ENCODE data around the gene PSORS1C2.
A peak's percentile ranks its signal among the peaks of the same experiment; 100 is the strongest.

The PSORS1C2 gene

DNA sequence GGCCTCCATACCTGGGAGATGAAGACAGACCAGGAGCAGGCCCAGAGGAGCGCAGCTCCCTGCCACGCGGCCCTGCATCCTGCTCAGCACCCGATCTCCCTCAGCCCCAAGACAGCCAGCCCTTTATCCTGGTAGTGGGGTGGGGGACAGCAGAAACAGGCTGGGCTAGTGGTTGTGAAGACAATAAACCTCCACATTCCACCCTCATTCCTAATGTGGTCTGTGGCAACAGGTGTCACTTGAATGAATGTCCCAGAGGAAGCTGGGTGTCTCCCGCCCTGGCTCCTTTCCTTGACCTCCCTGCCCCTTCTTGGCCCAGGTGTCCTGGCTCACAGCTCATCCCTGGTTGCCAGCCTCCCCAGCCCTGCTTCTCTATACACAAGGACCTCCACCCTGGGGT, 26.4 kb downstream of the PSORS1C2 start, which contains the start of gene C6orf15:
C6orf15 (minus strand) TSS at position 98 of the 400 bp plus-strand sequence; CDS start at position 78, 20 bp downstream.
- DNase-seq, result no peak

DNA sequence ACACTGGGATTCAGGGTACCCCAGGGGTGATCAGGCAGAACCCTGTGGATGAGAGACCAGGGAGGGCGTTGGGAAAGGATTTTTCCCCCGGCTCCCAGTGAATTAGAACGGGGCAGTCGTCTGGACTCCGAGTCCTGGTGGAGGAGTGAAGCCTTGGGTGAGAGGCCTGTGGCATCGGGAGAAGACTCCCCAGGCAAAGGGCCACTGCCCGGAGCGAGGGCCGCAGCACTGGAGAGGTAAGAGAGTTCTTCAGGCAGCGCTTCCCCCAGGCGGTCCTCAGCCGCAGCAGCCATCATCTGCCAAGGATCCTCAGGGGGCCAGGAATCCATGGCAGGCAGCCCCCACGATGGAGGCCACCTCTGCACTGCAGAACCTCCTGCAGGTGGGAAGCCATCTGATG, 27.2 kb downstream of the PSORS1C2 start:
- no peak for DNase-seq

DNA sequence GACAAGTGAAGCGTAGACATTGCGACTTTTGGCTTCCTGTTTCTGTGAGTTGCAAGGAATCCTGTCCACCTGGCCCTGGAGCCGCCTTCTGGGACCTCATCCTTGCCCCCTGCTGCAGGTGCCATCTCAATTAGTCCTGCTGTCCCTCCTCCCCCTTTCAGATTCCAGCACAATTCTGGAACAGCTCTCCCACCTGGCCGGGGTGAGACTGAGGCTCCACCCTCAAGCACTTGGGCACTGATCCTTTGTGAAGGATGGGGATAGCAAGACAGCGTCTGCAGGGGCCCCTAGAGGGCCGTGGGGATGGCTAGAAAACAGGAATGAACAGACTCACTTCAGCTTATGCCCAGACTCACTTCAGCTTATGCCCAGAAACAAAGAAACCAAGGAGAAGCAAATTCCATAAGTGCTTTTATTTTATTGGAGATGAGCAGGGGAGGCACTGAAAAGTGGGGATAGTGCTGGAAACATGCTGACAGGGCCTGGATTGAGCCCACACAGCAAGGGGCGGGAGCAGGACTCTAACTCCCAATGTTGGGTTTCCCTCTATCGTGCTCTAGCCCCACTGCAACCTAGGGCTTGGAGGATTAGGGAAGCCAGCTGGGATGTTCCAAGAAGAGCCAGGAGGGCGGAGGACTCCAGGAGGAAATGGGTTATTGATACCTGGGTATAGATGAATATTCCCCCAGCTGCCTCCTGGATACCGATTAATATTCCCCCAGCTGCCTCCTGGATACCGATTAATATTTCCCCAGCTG, 27.9 kb downstream of the PSORS1C2 start:
- DNase-seq, result no peak

DNA sequence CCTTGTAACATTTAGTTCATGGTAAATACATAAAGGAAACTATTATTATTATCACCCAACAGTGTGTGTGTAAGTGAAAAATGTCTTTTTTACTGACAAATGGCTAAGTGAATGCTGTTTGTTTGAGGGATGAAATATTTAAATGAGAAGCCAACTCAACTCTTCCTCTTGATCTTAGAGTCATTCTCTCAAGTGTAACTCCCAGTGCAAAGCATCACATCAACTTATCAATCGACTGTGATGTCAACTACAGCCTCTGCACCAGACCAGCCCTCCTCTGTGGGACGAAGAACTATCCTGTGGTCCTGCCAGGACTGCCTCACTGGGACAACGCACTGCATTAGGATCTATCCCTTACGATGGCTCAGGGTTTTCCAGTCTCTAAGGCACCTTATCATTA, 31.8 kb downstream of the PSORS1C2 start:
- DNase-seq, result no peak

DNA sequence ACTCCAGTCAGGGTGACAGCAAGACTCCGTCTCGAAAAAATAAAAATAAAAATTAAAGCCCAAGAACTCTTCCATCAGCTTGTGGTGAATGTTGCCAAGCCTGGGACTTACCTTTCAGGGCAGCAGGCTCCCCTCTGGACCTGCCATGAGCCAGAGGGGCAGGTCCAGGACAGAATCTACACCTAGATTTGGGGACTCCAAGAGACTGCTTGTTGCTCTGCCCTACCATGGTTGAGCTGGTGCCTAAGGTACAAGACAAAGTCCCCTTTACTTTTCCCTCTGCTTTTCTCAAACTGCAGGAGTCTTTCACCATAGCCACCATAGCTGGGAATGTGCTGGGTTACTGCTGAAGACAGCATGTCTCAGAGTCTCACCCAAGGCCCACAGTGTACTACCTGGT, 35.7 kb downstream of the PSORS1C2 start:
- DNase-seq, result no peak

DNA sequence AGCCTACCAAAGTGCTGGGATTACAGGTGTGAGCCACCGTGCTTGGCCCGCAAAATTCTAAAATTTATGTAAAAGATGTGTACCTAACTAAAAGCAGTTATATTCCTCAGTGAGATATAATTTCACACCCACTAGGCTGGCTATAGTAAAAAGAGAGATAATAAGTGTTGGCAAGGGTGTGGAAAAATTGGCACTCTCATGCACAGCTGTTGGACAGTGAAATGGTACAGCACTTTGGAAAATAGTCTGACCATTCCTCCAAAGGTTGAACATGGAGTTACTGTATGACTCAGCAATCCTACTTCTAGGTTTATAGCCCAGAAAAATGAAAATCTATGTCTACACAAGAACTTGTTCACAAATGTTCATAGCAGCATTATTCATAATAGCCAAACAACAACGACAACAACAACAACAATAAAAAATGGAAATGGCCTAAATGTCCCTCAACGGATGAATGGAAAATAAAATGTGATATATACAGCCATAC, 40.4 kb downstream of the PSORS1C2 start:
- DNase-seq, result no peak

DNA sequence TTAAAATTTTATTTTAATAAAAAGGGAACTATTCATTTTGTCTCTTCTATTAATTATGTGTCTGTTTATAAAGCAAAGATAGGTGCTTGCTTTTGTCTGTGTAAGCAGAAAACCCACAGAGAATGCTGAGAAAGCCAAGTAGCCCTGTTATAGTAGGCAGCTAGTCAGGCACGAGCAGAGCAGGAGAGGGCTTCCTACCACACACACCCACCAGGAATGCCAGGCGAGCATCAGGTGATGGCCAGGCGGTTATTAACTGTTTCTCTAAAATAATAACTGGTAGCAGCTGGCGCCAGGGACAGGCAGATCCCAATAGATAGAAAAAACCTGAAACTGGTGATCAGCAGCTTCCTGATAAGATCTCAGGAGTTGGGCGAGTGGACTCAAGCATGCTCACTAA, 42.2 kb downstream of the PSORS1C2 start:
- no peak for DNase-seq

DNA sequence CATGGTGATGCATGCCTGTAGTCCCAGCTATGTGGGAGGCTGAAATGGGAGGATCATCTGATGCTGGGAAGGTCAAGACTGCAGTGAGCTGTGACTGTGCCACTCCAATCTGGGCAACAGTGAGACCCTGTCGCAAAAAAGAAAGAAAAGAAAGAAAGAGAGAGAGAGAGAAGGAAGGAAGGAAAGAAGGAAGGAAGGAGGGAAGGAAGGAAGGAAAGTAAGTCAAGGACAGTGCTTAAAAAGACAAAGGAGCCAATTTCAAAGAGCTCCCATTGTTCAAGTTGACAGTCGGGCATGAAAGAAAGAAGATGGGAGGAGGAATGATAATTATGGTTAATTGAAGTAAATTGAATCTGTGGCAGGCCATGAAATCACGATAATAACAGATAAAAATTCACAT, 42.7 kb downstream of the PSORS1C2 start:
- no peak for DNase-seq

DNA sequence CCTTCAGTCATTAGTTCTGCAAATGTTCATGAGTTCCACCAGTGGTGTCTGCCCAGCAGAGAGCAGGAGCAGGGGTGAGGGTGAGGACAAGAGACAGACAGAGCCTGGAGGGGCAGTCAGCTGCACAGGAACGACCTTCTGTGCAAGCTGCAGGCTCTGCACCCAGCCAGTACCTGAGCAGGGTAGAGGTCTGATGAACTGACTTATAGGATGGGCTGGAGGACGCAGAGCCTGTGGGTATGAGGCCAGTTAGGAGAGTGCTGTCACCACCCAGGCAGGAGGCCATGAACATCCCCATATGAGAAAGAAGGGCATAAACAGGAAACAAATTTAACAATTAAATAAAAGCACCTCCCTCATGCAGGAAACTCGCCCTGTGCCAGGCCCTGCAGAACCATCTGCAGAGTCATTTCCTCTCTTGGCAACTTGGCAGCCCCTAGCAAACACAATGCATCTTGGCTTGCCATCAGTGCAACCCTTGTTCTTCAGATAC, 44.4 kb downstream of the PSORS1C2 start:
- peak; percentile 35 to 37 for DNase-seq

DNA sequence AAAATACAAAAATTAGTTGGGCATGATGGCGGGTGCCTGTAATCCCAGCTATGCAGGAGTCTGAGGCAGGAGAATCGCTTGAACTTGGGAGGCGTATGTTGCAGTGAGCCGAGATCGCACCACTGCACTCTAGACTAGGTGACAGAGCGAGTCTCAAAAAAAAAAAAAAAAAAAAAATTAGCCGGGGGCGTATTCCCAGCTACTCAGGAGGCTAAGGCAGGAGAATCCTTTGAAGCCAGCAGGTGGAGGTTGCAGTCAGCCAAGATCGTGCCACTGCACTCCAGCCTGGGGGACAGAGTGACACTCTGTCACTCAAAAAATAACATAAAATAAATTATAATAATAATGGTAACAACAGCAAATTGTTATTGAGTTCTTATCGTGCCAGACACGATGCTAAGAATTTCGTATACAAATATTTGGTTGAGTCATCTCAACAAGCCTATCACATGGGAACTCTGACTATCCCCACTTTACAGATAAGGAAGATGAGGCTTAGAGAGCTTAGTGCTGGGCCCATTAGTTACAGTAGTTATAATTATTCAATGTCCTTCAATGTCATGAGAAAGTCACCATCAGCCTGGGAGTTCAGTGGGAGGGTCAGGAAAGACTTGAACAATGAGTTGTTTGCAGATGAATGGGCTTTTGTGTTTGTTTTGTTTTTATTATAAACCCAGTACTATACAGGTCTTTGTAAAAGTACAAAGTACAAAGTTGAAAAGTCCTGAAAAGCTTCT, 45.9 kb downstream of the PSORS1C2 start:
- no peak for DNase-seq

DNA sequence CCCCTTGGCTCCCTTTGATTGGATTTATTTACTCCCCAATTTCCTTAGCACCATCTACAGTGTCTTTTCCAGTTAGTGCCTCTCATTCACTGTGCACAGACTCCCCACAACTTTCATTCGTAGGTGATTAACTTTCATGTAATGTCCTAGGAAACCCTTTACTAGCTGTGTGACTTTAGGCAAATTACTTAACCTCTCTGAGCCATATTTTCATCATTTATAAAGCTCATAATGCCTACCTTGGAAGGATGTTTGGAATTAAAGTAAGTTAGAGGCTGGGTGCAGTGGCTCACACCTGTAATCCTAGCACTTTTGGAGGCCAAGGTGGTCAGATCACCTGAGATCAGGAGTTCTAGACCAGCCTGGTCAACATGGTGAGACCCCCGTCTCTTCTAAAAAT, 46.6 kb downstream of the PSORS1C2 start:
- no peak for DNase-seq

DNA sequence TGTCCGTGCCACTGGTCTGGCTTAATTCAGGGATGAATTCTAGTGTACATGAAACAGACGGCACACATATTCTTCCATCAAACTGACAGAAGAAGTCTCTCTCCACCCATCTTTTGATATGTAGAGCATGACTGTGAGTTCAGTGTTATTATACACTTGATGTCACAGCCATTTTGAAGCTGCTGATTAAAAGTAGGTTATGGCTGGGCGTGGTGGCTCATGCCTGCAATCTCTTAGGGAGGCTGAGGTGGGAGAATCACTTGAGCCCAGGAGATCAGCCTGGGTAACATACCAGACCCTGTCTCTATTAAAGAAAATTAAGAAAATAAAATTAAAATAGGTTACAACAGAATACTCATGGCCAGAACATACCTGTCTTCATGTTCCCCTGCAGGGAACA, 47.2 kb downstream of the PSORS1C2 start:
- no peak for DNase-seq

DNA sequence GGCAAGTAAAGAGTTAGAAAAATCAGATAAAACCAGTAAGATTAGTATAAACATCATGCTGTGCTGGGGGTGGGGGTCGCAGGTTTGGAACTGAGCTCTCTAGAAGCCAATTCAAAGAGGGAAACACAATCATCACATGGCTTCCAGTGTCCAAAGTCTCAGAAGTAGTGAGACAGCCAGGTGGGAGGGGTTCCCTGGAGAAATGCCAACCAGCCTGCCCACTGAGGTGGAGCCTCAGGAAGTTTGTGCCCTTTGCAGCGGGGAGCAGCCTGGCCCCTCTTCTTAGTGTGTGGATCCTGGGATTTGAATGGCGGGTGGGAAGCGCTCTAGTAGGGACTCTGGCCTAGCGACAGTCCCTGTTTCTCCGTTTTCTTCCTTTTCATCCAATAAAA, 47.9 kb downstream of the PSORS1C2 start:
- DNase-seq, result no peak

DNA sequence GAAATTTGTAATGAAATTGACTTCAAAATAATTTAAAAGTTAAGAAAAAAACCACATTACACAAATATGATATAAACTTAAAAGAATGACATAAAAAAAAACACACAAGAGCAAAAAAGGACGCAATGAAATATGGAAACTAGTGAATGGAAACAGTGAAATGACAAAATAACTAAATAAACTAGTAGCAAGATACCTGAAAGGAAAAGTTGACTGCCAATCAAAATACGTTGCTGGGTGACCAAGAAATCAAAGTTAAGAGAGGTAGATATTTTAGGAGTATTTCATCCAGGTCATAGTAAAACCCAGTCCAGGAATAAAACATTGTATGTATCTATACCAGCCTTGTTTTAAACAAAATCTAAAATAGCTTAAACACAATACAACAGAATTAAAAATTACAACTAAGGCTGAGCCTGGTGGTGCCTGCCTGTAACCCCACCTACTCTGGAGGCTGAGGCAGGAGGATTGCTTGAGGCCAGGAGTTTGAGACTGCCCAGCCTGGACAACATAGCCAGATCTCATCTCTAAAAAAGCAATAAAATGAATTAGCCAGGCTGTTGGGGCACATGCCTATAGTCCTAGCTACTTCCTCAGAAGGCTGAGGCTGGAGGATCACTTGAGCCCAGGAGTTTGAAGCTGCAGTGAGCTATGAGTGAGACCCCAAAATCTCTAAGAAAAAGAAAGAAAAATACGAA, 48.4 kb downstream of the PSORS1C2 start:
- DNase-seq, result no peak
